ENCODE measurements around the gene WDR86. TPM values are rescaled to one million over a fixed set of nuclear protein-coding genes. Genes with fewer than 3 reads are reported as not detected.

The WDR86 gene
- total RNA-seq, 1 donor from 2014 or later, result 83.0 TPM

DNA sequence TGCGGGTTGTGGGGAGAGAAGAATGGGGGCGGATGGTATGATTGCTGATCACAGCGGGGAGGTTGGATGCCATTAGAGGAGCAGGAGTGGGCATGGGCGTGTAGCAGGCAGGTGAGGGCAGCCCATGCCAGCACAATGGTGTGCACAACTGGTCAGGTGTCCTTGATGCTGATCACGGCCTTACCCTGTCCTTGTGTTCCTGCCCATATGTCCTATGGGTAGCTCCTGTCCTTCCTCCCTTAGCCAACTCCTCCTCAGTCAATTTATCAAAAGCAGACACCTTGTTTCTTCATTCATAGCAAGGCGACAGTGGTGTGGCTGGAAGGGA lies 30.7 kb downstream of the WDR86 start:
- H3K27ac Mint-ChIP-seq, result peak overlapping the region; percentile 39
- TF ChIP-seq, protein P1, sequence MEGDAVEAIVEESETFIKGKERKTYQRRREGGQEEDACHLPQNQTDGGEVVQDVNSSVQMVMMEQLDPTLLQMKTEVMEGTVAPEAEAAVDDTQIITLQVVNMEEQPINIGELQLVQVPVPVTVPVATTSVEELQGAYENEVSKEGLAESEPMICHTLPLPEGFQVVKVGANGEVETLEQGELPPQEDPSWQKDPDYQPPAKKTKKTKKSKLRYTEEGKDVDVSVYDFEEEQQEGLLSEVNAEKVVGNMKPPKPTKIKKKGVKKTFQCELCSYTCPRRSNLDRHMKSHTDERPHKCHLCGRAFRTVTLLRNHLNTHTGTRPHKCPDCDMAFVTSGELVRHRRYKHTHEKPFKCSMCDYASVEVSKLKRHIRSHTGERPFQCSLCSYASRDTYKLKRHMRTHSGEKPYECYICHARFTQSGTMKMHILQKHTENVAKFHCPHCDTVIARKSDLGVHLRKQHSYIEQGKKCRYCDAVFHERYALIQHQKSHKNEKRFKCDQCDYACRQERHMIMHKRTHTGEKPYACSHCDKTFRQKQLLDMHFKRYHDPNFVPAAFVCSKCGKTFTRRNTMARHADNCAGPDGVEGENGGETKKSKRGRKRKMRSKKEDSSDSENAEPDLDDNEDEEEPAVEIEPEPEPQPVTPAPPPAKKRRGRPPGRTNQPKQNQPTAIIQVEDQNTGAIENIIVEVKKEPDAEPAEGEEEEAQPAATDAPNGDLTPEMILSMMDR (conservative IDR thresholded peaks at IDR 0.05), result no peak
- peaks cover 13% of the 10 kb centered on the region for H3K36me3 Mint-ChIP-seq
- peaks cover 12% of the 10 kb centered on the region for H3K27me3 Mint-ChIP-seq
- H3K9me3 Mint-ChIP-seq, result no peaks in the 10 kb centered on the region
- H3K4me3 Mint-ChIP-seq, result no peak overlapping the region
- H3K4me1 Mint-ChIP-seq (ENCODE audit: unreplicated experiment), result peaks cover 4% of the 10 kb centered on the region
- DNase-seq (ENCODE audit: extremely low spot score, unreplicated experiment), result no peak

DNA sequence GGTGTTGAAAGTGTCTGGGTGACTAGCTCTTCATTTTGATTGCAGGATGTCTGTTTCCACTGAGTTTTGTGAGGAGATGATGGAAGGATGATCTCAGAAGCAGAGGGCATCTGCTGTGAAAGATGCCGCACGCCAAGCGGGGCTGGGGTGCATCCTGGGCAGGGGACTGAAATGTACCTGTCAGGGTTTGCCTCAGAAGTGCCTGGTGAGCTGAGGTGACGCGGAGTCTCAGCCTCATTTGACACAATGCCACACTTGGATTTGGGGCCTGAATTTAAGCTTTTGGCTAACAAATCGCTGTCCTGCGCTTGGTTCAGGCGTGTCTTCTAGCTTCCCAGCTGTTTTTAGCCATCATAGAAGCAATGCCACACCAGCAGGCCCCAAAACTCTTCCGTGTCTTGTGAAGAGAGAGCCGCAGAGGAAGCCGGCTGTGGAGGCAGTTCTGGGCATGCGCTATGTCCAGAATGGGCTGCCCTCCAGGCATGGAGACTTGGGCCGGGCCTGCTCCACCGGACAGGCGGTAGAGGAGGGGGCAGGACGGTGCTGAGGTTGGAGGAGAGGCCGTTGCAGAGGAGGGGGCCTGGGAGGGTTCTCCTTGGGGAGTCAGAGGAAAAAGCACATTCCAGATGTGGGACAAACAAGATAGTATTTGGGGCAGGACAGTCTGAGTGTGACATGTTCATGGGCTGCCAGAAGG lies 31.2 kb downstream of the WDR86 start:
- Mint-ChIP-seq H3K4me1 (ENCODE audit: unreplicated experiment) (no peaks in the 10 kb centered on the region), H3K9me3 (no peaks in the 10 kb centered on the region), H3K27me3 (peaks cover 8% of the 10 kb centered on the region), H3K4me3 (no peak overlapping the region), H3K36me3 (peaks cover 12% of the 10 kb centered on the region), H3K27ac (peak overlapping the region; percentile 39)
- TF ChIP-seq, protein P1 (conservative IDR thresholded peaks at IDR 0.05), result no peak
- DNase-seq (ENCODE audit: extremely low spot score, unreplicated experiment), result peak; percentile 62

DNA sequence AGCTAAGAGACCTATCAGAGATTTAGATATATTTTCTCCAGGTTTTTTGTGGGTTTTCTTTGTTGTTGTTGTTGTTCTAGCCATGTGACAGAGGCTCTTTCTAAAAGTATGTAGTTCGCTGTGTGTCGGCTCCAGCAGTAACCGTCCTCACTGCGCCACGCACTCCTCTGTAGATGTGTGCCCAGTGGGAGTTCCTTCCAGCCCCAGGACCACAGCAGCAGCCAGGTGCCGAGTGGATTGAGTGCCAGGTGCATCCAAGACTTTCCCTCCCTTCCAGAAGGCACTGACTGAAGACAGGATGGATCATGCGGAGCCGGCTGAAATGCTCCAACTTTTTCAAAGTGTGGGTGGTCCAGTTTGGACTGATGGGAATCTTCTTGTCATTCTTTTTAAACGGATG lies 31.8 kb downstream of the WDR86 start:
- H3K4me1 Mint-ChIP-seq (ENCODE audit: unreplicated experiment), result peaks cover 3% of the 10 kb centered on the region
- no peaks in the 10 kb centered on the region for H3K9me3 Mint-ChIP-seq
- H3K36me3 Mint-ChIP-seq, result peaks cover 12% of the 10 kb centered on the region
- DNase-seq (ENCODE audit: extremely low spot score, unreplicated experiment), result peak; percentile 29
- TF ChIP-seq, protein P1 (conservative IDR thresholded peaks at IDR 0.05), result no peak
- H3K27ac Mint-ChIP-seq, result no peak overlapping the region
- H3K27me3 Mint-ChIP-seq, result peaks cover 6% of the 10 kb centered on the region
- H3K4me3 Mint-ChIP-seq, result no peak overlapping the region

DNA sequence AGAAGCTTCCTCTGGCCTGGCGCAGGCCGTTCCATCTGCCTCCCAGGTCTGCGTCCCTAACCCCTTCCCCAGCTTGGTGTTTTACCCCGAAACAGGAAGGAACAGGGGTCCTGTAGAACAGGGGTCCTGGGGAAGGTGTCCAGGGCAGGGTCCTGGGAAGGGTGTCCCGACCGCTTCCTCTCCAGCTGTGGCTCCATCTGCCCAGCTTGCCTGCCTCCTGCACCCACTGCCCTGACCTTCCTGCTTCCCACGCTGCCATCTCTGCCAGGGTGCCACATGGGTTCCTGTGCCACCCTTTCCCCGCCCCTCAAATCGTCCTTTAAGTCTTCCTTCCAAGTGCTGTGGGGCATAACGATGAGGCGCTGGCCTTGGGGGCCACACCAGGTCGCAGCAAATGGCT lies 32.4 kb downstream of the WDR86 start:
- peak; percentile 45 for DNase-seq (ENCODE audit: extremely low spot score, unreplicated experiment)
- Mint-ChIP-seq H3K9me3 (no peaks in the 10 kb centered on the region), H3K36me3 (peaks cover 14% of the 10 kb centered on the region), H3K27ac (no peak overlapping the region), H3K4me3 (no peak overlapping the region), H3K4me1 (ENCODE audit: unreplicated experiment) (peaks cover 9% of the 10 kb centered on the region), H3K27me3 (peaks cover 3% of the 10 kb centered on the region)
- TF ChIP-seq, protein P1 (conservative IDR thresholded peaks at IDR 0.05), result no peak

DNA sequence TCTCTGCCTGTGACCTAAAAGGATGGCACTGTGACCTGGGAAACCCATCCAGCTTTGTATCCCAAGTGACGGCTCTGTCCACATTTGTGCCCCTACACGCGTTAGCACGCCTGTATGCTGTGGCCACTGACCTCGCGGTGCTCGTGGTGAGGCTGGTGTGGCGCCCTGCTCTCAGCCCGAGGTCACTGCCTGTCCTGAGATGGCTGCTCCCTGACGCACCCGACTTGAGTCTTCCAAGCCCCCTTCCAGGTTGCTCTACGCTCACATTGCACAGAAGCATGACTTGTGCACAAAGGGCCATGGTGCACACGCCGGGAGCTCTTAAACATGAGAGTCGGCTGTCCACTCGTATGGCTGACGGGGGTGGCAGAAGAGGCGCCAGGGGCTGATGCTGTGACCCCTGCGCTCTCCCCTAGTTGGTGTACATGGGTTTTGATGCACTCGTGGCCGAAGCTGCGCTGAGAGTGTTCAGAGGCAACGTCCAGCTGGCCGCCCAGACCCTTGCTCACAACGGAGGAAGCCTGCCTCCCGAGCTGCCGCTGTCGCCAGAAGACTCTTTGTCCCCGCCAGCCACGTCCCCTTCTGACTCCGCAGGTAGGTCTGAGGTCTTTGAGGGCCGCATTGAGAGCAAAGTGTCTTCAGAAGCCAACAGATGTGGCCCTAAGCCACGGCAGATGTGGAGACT lies 33.5 kb downstream of the WDR86 start:
- Mint-ChIP-seq H3K27ac (no peak overlapping the region), H3K36me3 (peaks cover 18% of the 10 kb centered on the region), H3K27me3 (no peaks in the 10 kb centered on the region)

More for the DNA sequence above, 33.5 kb downstream of the WDR86 start:
- DNase-seq (ENCODE audit: extremely low spot score, unreplicated experiment), result peak; percentile 66
- no peaks in the 10 kb centered on the region for H3K9me3 Mint-ChIP-seq
- peaks cover 11% of the 10 kb centered on the region for H3K4me1 Mint-ChIP-seq (ENCODE audit: unreplicated experiment)
- TF ChIP-seq, protein P1 (conservative IDR thresholded peaks at IDR 0.05), result no peak
- H3K4me3 Mint-ChIP-seq, result no peak overlapping the region

All from type B pancreatic cell (in vitro differentiated cells).